HTERT RPE-1 (cell line): ENCODE results near the gene S1PR2.
"Not testable (repeated sequence)": the region's sequence is repeated elsewhere in the genome, so short reads cannot be mapped to it uniquely, and the experiment has no call there.

Source experiments
- in situ Hi-C: fragments of 300-500 bp; cut with MboI; formaldehyde crosslinking; loops from 4 replicates; pipeline ENCODE4 v1.14.3; 2020; ENCODE audit warnings: low sequenced_read_pairs

S1PR2 gene

DNA sequence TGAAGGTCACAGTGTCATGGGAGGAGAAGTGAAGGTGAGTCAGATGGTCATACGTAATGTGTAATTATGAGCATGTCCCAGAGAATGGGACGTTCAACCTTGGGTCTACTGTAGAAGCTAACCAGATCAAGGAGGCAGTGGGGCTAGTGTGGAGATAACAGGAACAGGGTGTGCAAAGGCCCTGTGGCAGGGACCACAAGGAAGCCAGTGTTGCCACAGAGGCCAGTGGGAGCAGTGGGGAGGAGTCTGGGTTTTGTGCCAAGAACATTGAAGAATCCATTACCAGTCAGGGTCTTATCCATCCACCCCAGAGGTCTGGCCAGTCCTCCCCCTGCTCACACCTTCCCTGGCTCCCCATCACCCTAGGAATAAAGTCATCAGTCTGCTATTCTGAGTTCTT, 24.2 kb upstream of the S1PR2 start:
- in situ Hi-C loops, result no loop called here

DNA sequence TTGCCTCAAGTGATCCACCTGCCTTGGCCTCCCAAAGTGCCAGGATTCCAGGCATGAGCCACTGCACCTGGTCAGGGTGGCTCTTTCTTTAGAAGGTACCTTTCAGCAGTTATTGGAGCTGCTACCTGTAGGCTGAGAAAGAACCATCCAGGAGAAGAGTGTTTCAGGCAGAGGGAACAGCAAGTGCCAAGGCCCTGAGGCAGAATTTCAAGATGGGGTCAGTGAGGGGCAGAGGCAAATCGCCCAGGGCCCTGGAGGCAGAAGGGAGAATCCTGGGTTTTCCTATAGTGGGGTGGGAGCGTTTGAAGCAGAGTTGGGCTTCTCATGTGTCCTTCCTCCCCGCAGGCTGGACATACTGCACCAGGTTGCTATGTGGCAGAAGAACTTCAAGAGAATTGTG, 23.1 kb upstream of the S1PR2 start:
- in situ Hi-C loops, result no loop called here

DNA sequence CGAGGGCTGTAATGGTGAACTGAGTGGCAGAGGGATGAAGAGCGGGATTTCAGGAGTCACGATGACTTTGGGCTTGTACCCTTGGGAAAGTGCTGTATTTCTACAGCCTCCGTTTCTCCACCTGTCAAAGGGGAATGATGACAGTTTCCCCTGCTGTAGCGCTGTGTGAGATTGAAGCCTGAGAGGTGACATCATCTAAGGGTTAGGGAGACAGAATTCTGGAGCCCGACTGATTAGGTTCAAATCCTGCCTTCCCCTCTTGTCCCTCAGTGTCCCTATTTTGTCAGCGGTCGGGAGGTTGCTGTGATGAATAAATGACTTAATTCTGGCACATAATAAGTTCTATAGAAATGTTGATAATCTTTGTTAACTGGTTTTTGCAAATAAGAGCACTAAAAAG, 21.6 kb upstream of the S1PR2 start:
- in situ Hi-C loops, result no loop called here

DNA sequence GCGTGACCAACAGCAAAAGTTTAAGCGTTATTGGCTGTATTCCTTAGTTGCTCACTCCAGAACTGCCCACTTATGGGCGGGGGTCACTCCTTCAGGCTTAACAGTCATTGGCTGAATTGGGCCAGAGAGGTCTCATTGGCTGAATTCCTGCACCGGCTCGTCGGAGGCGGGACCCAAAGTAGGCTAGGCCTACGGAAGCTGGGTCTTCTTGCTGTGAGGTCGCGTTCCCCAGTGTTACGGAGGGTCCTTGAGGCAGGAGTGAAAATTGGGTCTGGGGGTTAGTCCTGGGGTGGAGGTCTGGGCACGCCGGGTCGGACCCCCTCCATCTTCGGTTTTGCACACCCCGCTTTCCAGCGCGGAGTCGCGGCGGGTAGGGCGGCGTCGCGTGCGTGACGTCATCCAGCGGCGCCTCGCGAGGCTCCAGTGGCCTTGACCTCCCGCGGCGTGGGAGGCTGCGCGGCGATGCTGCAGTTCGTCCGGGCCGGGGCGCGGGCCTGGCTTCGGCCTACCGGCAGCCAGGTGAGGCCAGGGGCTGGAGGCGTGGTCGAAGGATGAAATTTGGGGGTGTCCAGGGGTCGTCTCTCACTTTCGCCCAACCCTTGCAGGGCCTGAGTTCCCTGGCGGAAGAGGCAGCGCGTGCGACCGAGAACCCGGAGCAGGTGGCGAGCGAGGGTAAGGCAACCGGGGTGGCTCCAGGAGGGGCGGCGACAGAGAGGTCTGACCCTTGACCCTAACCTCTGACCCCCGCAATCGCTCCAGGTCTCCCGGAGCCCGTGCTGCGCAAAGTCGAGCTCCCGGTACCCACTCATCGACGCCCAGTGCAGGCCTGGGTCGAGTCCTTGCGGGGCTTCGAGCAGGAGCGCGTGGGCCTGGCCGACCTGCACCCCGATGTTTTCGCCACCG, 20.9 kb upstream of the S1PR2 start, which contains the start of gene MRPL4:
Gene MRPL4, plus strand, starts transcription at position 423 of the 903 bp plus-strand sequence. Its CDS starts 40 bp downstream, at position 463.
- in situ Hi-C loops, result no loop called here

DNA sequence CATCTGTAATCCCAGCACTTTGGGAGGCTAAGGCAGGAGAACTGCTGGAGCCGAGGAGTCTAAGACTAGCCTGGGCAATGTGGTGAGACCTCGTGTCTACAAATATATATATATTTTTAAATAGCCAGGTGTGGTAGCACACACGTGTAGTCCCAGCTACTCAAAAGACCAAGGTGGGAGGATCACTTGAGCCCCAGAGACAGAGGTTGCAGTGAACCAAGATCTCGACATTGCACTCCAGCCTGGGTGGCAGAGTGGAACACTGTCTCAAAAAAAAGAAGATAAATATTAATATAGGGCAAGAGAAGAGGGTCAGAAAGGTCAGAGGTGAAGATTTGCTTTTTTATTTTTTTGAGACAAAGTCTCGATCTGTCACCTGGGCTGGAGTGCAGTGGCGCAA, 15.4 kb upstream of the S1PR2 start:
- in situ Hi-C loops, result no loop called here

DNA sequence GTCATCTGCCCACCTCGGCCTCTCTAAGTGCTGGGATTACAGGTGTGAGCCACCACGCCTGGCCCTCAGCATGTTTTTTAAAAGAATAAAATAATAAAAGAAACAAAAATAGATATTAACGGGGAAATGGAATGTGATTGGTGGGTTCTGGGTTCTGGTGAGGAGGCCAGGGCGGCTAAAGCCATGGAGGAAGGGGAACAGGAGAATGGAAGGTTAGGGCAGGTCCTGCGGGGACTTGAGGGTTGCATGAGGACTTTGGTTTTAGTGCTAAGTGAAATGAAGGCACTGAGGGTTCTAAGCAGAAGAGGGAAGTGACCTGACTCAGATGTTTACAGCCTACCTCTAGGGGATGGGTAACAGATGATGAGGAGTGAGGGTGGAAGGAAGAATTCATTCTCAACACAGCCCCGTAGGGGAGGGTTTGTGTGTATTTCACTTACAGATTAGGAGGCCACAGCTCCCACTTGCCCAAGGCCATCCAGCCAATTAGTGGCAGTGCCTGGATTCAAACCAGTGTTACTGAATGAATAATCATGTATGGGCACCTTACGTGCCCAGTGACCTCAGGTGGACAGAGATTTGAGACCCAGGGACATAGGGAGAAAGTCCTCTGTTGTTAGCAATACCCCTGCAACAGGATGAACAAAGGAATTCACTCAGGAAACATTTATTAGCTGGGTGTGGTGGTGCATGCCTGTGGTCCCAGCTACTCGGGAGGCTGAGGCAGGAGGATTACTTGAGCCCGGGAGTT, 14.2 kb upstream of the S1PR2 start:
- in situ Hi-C loops, result no loop called here

DNA sequence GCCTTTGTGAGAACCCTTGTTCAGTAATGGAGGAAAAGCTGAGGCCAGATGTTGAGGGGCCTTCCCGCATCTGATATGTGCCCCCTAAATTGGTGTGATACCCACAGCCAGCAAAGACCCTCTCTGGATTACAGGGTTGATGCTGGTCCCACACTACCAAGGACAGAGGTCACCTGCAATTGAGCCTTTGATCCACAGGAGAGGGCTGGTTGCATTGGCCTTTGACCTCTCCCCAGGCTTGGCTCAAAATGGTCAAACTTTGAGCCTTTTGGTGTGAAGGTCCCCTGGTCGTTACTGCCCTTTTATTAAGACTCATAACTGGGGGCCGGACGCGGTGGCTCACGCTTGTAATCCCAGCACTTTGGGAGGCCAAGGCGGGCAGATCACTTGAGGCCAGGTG, 12.5 kb upstream of the S1PR2 start:
- in situ Hi-C loops, result no loop called here

DNA sequence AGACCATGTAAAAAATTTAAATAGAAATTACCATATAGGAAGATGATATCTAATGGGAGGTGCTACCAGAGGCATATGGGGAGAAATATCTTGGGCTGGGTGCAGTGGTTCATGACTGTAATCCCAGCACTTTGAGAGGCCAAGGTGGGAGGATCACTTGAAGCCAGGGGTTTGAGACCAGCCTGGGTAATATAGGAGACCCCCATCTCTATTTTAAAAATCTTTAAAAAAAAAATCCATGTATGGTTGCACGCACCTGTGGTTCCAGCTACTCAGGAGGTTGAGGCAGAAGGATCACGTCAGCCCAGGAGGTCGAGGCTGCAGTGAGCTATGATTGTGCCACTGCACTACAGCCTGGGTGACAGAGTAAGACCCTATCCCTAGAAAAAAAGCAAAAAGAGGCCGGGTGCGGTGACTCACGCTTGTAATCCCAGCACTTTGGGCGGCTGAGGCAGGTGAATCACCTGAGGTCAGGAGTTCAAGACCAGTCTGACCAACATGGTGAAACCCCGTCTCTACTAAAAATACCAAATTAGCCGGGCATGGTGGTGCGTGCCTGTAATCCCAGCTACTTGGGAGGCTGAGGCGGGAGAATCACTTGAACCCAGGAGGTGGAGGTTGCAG, 10.8 kb upstream of the S1PR2 start:
- in situ Hi-C loops, result not testable (repeated sequence)

DNA sequence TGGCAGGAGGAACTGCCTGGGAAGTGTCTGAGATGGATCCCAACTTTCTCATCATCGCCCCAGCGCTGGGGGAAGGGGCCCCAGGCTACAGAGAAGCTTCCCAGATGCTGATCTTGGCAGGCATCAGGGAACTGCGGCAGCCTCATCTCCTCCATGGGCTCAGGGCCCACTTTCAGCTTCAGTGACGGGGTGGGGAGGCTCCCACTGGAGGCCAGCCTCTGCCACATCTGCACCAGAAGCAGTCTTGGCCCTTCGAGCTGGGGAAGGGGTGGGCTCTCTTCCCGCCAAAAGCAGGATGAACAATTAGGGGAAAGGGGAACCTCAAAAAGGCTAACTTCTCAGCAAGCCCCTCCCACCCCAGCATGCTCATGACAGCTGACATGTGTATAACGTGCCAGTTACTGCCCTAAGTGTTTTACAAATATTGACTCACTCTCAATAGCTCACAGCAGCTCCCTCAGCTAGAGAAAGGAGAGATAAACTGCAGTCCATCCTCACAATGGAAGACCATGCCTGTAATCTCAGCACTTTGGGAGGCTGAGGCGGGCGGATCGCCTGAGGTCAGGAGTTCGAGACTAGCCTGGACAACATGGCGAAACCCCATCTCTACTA, 7.1 kb upstream of the S1PR2 start:
- in situ Hi-C loops, result no loop called here

DNA sequence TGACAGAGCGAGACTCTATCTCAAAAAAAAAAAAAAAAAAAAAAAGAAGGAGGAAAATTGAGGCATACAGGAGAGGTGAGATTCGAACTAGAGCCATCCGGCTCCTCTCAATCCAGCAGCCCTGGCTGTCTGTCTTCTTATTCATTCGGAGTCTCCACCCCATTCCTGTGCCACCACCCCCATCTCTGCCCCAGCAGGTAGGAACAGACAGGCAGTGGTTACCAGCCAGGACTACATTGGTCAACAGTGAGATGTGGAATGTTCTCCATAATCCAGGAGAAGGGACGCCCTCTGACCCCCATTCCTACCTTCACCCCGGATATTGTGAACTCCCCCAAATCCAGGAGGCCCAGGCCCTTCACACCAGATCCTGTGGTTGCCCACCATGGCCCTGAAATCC, 6.6 kb upstream of the S1PR2 start:
- in situ Hi-C loops, result no loop called here

DNA sequence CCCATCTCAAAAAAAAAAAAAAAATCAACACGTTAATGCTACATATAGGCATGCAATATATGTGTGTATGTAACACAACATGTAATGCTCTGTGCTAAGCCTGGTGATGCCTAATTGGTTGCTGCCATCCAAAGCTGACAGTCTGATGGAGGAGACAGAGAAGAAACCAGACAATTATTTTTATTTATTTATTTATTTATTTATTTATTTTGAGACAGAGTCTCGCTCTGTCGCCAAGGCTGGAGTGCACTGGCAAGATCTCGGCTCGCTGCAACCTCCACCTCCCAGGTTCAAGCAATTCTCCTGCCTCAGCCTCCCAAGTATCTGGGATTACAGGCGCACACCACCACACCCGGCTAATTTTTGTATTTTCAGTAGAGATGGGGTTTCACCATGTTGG, 4.3 kb upstream of the S1PR2 start:
- in situ Hi-C loops, result not testable (repeated sequence)

DNA sequence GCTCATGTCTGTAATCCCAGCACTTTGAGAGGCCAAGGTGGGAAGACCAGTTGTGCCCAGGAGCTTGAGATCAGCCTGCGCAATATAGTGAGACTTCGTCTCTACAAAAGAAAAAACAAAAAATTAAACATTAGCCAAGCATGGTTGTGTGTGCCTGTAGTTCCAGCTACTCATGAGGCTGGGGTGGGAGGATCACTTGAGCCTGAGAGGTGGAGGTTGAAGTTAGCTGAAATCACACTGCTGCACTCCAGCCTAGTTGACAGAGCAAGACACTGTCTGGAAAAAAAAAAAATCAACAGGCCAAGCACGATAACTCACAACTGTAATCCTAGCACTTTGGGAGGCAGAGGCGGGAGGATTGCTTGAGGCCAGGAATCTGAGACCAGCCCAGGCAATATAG, 3.9 kb upstream of the S1PR2 start:
- in situ Hi-C loops, result no loop called here

DNA sequence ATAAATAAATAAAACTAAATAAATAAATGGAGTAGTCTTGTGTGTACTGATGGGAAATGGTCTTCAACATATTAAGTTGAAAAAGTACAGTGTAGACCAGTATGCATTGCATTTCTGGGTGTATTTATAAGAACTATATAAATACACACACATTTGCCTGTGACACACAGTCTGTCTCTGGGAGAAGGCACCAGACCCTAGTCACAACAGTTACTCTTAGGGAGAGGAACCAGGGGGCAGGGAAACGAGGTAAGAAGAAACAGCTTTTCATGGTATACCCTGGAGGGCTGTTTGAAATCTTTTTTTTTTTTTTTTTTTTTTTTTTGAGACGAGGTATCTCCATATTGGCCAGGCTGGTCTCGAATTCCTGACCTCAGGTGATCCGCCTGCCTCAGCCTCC, 2.8 kb upstream of the S1PR2 start:
- in situ Hi-C loops, result no loop called here

DNA sequence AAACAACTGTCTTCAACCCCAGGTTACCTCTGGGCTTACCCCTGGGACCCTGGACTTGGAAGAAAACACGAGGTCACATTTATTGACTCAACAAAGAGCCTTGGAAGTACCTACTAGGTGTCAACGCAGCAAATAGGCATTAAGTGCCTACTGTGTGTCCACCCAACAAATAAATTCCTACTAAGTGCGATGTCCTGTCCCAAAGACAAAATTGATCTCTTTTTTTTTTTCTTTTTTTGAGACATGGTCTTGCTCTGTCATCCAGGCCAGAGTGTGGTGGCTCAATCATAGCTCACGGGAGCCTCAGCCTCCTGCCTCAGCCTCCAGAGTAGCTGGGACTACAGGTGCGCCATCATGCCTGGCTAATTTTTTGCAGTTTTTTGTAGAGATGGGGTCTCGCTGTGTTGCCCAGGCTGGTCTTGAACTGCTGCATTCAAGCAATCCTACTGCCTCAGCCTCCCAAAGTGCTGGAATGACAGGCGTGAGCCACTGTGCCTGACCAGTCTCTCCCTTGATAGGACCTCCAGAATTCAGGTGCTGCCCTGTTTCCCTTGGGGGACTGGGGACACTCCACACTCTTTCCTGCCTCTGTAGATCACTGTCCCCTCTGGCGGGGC, 589 bp upstream of the S1PR2 start:
- in situ Hi-C loops, result no loop called here

DNA sequence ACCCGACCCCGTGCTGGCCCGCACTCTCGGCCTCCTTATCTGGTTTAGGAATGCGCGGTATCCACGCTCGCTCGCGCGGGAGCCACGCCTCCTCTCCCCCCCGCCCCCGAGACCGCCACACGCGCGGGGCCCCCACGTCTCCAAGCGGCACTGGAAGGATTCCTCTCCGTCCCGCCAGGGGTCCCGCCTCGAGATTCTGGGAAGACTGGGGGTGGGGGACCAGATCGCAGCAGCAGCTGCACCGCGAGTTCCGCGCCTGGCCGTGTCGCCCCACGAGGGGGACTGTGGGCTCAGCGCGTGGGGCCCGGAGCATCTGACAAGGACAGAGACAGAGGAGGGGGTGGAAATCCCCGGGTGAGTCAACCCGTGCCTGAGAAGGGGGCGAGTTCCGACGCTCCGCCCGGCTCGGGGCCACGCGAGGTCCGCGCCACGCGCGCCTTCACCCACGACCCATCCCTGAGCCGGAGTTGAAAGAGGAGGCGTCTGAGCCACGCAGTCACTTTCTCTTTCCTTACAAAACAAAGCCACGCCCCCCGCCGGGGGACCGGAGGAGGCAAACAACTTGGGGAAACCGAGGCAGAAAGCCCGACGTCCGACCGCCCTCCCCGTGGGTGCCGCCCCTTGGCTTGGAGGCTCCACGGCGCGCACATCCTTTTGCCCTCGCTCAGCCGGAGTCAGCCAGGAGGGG, 814 bp downstream of the S1PR2 start:
- in situ Hi-C loops, result no loop called here

DNA sequence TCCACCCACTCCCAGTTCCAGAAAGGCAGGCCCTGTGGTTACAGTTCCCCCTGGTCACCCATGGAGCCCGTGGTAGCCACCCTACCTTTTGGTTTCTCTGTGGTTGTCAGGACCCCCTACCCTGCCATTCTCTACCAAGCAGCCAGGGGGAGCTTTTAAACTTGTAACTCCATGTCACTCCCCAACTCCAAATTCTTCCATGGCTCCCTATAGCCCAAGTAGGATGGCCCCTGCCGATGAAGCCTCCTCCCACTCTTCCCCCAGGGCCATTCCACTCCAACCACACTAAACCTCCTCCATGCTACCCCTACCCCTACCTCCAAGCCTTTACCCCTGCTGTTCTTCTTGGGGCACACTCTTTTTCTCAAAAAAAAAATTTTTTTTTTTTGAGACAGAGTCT, 2.2 kb downstream of the S1PR2 start:
- in situ Hi-C loops, result no loop called here

DNA sequence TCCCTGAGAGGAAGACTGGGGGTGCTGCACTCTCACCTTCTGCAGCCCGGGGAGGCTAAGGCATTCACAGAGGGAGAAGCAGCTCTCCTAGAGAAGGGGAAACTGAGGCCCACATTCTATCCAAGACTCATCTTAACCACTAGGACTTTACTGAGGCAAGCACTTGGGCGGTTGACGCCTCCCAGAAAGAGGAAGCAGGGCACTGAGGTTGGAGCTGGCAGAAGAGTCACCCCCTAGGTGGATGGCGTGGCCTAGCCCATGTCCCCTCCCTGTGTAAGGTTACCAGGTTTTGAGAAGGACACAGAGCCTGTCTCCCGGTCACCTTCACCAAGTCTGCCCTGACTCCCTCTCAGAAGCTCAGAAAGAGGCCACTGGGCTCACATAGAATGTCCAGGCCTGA, 2.7 kb downstream of the S1PR2 start:
- in situ Hi-C loops, result no loop called here

DNA sequence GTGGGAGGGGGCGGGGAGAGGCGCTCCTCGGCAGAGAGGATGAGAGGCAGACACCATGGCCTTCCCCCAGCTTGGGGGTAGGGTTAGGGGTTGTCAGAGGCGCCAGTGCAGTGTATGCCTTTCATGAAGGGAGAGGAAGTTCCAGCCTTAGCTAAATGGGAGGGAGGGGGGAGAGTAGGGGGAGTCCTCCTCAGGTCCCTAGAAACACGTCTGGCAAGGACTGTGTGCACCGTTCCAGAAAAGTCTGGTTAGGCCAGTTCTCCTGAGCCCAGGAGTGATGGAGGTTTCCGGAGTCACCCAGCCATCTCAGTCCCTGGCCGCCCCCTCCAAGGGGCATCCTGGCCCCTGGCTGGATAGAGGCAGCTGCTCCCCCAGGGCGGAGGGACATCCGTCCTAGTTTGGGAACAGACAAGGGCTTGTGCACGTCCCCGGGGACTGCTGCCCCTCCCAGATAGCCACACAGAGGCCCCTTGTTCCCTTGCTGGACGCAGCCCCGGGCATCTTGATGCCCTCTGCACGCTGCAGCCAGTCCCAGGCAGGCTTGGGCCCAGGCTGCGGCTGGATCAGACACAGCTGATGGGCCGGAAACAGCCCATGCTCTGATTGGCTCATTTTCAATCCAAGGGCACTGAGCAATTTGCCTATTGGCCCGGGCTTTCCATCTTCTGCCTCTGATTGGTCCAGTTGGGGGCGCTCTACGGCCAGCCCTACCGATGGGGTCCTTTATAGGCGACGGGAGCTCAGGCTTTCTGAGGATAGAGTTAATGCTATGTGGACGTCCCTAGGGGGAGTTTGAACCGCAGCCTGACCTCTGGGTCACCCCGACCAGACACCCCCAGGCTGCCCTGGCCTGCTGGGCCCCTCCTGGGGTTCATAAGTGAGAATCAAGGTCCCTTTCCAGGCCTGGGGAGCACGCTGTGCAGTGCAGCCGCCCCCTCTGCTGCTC, 3.8 kb downstream of the S1PR2 start:
- in situ Hi-C loops, result no loop called here

DNA sequence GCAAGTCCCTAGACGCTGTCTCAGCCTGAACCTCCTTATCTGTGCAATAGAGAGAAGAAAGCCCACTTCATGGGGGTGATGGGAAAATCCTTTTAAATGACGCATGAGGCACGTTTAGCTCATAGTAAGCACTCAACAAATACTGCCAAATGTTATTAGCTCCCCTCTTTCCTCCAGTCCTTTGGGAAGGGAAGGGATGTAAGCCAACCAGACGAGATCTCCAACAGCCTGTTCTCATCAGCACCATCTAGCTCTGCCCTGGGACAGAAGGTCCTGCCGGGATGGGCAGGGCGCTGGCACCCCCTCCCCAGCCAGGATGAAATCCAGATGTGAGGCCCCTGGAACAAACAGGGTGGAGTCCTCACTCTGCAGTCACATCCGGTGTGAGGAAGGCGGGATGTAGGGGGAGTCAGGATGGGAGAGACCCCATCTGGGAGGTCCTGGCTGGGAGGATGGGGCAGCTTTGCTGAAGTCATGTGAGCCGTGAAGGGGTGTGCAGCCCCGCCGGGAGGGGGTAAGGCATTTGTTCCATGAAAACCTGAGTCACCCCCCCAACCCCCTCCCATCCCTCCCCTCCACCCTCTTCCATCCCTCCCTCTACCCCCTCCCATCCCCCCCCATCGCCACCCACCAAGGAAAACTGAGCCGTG, 4.6 kb downstream of the S1PR2 start:
- in situ Hi-C loops, result no loop called here
